SU-DHL-6 (cell line): ENCODE results near the gene VSX2.

ENCODE experiments used
- CTCF ChIP-seq: fragments of 200-600 bp; sonication (generic); IDR thresholded peaks from one replicate; pipeline ENCODE4 v1.5.1; 2017; ENCODE audit warnings: antibody characterized with exemption, mild to moderate bottlenecking, low read length, moderate library complexity; ENCODE audit not compliant: insufficient read depth, poor library complexity, severe bottlenecking
- EZH2phosphoT487 ChIP-seq: fragments of 200-600 bp; sonication (generic), shearing (Covaris generic); conservative IDR thresholded peaks from 2 replicates; pipeline ENCODE4 v1.6.1; 2018; ENCODE audit warnings: mild to moderate bottlenecking, antibody characterized with exemption, low read length, moderate library complexity, mixed read lengths

GRCh38 chr14:74246542-74246941, 7.3 kb downstream of the VSX2 start:
- TF ChIP-seq CTCF (no peak), EZH2phosphoT487 (no peak)
